Endothelial cell of umbilical vein (primary cell): Measurements from ENCODE around the gene DEF6.

ENCODE experiments used
- POLR2A ChIP-seq: IDR thresholded peaks from 2 replicates; pipeline ENCODE4 v1.6.1; 2012; ENCODE audit warnings: low read depth, mild to moderate bottlenecking, control low read depth, low read length
- TF ChIP-seq, protein P1 (sequence below), 2 donors: IDR thresholded peaks; 1 replicate in 1 of 2; 2 replicates in 1 of 2; pipeline ENCODE4 v1.5.1; 2011; ENCODE audit warnings: low read length in 2 of 2, mild to moderate bottlenecking in 2 of 2, moderate library complexity in 2 of 2, control low read depth in 1 of 2, inconsistent platforms in 1 of 2, low read depth in 1 of 2; ENCODE audit not compliant: insufficient read depth in 1 of 2; ENCODE audit errors: extremely low read depth in 1 of 2

GRCh38 chr6:35258858-35259193, 38.8 kb upstream of the DEF6 start:
- TF ChIP-seq, protein P1, sequence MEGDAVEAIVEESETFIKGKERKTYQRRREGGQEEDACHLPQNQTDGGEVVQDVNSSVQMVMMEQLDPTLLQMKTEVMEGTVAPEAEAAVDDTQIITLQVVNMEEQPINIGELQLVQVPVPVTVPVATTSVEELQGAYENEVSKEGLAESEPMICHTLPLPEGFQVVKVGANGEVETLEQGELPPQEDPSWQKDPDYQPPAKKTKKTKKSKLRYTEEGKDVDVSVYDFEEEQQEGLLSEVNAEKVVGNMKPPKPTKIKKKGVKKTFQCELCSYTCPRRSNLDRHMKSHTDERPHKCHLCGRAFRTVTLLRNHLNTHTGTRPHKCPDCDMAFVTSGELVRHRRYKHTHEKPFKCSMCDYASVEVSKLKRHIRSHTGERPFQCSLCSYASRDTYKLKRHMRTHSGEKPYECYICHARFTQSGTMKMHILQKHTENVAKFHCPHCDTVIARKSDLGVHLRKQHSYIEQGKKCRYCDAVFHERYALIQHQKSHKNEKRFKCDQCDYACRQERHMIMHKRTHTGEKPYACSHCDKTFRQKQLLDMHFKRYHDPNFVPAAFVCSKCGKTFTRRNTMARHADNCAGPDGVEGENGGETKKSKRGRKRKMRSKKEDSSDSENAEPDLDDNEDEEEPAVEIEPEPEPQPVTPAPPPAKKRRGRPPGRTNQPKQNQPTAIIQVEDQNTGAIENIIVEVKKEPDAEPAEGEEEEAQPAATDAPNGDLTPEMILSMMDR (IDR thresholded peaks at IDR 0.05; ENCODE audit: extremely low read depth in 1 of 2, insufficient read depth in 1 of 2, low read depth in 1 of 2, low read length in 2 of 2): peak in 1 of 2 donors; percentile 6
- no peak for TF ChIP-seq POLR2A
